HG03196 (cell line): ENCODE results near the gene ARFIP1.
"Not testable (repeated sequence)": the region's sequence is repeated elsewhere in the genome, so short reads cannot be mapped to it uniquely, and the experiment has no call there.

Experiments
- ATAC-seq: cut with Tn5 transposase; IDR thresholded peaks from one replicate; pipeline ENCODE4 v1.9.1; 2021; ENCODE audit not compliant: unreplicated experiment

Gene ARFIP1

DNA sequence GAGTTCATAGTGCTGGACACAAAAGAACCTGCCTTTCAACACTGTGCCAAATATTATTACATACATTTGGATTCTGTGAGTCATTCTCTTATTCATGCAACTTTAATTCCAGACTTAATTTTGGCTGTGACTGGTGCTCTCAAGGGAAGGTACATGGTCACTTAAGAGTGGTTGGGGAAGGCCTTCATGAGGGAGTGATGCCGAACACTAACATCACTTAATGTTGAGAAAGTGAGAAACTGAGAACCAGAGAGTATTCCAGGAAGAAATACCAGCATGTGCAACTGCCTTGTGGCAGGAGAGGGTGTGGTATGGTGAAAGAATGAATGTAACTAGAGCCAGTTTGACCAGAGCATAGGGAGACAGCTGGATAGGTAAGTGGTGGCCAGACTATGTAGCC, 114.9 kb downstream of the ARFIP1 start:
- ATAC-seq, result no peak

DNA sequence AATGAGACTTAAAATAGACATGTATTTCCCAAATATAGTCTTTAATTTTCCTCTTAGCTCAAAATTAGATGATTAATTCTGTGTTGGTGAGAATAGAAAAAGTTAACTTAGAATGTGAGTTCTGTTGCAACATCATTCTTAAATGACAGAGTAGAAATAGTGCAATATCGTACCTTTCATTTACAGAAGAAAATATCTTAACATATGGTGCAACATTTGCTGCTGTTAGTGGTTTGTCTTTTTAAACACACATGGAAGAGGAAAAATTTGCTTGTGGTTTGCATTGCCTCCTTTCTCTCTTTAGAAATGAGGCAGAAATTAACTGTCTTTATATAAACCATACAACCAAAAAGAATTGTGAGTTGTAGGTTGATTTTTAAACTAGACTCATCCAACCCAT, 117.1 kb downstream of the ARFIP1 start:
- no peak for ATAC-seq

GRCh38 chr4:152898133-152898532, 118.4 kb downstream of the ARFIP1 start:
- not testable (repeated sequence) for ATAC-seq

- ATAC-seq, result no peak
These were observed 118.9 kb downstream of the ARFIP1 start for GRCh38 chr4:152898606-152899005.

- no peak for ATAC-seq
These were observed 120.6 kb downstream of the ARFIP1 start for GRCh38 chr4:152900395-152900794.

DNA sequence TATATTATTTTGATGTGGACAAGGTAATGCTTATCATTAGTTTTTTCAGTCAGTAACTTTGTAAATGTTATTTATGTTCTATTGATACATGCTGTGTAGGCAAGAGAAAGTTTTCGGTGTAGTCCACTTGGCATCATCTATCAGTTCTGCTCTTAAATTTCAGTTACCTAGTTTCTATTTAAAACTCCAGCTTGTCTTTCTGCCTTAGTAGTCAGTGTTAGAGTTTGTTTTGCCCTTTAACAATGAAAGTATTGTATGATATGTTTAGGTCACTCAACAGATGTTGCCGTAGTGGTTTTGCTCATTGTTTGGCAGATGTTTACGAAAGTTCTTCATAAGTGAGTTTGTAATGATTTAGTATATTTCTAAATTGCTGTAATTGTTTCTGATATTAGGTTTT, 121.5 kb downstream of the ARFIP1 start:
- no peak for ATAC-seq

- ATAC-seq, result no peak
These were observed 123.9 kb downstream of the ARFIP1 start for GRCh38 chr4:152903658-152904057.

DNA sequence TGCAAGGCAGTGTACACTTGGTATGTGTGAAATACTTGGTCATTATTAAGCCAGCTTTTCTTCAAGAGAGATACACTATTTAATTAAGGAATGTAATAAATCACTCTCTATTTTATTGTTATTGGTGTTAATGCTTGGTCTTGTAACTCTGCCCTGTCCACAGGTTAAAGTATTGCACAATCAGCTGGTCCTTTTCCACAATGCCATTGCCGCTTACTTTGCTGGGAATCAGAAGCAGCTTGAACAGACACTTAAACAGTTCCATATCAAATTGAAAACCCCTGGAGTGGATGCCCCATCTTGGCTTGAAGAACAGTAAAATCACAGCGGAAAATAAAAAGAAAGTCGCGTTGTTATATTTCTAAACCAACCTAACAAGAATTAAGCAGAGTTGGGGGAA, 130.1 kb downstream of the ARFIP1 start:
- ATAC-seq, result no peak

- ATAC-seq, result no peak
These were observed 130.8 kb downstream of the ARFIP1 start for GRCh38 chr4:152910521-152910920.

DNA sequence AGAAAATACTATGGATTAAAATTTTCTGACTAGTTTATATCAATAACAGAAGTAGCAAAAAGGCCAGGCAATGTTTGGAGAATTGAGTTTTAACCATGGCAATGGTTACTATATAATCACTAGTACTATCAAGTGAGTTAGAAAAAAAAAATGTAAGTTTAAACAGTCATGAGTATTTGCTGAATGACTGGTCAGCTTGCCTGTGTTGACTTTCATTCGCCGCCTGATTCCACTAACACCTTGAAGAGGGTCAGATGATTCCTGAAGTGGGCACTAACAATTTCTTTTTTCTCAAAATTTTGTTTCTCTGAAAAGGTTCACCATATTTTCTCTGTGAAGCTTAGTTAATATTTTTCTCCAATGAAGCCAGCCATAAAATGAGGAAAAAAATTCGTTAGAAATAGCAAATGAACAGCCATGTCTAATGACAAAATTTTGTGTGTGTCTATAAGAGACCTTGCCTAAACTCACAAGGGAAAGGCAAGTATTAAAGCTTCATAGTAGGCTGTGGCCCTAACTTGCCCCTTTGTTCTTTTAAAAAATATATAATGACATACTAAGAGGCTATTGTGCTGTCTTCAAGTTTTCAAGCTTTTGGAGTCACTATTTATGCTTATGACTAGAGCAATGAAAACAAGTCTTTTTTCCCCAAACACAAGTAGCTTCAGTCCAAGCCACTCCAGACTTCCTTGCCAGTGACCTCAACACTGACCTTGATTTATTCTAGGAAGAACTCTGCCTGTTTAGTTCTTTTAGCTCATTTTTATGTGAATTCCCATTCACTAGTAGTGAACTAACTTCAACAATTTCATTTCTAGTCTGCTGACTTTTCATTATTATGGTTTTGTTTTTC, 138.0 kb downstream of the ARFIP1 start:
- ATAC-seq, result no peak

DNA sequence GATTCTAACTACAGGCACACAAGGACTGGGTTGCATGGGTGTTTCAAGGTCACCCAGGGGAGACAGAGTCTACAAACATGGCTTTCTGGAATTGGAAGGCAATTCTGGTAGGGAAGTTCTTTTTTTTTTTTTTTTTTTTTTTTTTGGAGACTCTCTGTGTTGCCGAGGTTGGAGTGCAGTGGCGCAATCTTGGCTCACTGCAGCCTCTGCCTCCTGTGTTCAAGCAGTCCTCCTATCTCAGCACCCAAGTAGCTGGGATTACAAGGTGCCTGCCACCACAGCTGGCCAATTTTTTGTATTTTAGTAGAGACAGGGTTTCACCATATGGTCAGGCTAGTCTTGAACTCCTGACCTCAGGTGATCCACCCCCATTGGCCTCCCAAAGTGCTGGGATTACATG, 140.1 kb downstream of the ARFIP1 start:
- ATAC-seq, result no peak

DNA sequence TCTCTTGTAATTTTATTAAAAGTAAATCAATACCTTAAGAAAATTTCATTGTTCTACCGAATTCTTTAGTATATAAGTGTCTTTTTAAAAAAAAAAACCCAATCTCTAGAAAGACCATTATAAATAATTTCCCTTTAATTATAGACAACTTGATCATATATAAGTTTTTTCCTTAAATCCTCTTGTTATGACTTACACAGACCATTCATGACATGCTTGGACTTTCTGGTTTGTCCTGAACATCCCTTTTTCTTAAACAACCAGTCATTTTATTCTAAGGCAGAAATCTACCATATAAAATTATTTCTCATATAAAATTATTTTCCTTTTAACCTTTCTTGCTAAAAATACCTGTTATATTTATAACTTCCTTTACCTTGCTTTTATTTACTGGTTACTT, 141.0 kb downstream of the ARFIP1 start:
- ATAC-seq, result no peak

GRCh38 chr4:152921284-152921683, 141.5 kb downstream of the ARFIP1 start:
- no peak for ATAC-seq

DNA sequence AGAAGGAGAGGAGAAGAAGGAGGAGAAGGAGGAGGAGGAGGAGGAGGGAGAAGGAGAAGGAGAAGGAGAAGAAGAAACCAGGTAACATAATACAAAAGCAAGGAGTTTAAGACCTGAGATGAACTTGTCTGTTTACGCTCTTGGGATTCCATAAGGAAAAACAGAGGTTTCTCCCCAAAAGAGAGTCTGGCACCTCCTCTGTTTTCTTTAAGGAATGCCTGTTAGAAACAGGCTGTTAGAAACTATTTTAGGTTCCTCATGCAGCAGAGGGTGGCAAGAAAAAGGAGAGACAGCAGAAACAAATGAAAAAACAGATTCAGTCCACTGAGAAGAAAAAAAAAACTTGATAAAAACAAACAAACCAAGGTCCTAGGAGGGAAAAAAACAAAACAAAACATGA, 146.1 kb downstream of the ARFIP1 start:
- ATAC-seq, result no peak

DNA sequence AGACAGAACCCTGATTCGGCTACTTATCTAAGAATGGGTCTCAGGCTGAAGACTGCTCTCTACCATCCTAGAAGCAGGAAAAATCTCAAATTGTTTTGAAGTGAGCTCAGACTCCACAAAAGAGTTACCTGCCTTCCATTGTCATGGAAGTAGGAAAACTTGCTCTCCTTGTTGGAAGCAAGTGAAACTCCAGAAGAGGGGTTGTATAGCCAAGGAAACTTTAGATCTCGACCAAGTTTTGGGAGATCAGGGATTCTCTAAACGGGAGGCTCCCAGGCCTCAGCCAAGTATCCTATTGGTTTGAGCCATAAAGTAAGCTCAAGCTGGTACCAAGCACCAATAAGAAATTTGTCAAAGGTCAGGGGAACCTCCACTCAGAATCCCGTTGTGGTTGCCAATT, 147.2 kb downstream of the ARFIP1 start:
- ATAC-seq, result no peak

DNA sequence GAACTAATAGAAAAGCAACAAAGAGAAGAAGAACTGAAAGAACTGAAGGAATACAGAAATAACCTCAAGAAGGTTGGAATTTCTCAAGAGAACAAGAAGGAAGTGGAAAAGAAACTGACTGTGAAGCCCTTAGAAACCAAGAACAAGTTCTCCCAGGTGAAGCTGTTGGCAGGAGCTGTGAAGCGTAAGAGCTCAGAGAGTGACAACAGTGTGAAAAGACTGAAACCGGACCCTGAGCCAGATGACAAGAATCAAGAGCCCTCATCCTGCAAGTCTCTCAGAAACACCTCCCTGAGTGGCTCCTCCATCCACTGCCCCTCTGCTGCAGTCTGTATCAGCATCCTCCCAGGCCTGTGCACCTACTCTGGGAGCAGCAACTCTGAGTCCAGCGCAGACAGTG, 148.0 kb downstream of the ARFIP1 start:
- ATAC-seq, result no peak

DNA sequence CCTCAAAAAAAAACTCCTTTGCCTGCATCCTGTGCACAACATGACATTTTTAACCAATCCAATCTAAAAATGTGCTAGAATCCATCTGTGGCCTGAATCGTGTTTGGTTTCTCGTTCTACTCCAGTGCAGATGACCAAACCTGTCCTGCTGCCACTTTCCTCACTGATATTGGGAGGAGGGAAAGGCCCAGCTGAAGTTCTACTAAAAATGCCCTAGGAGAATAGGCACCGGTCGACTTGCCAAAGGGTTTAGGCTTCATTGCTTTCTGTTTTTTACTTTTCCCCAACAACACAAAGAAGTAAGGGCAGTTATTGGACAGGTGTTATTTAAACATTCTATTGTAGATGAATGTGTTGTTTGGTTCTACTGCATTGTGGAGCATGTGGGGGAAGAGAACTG, 148.5 kb downstream of the ARFIP1 start:
- ATAC-seq, result no peak

DNA sequence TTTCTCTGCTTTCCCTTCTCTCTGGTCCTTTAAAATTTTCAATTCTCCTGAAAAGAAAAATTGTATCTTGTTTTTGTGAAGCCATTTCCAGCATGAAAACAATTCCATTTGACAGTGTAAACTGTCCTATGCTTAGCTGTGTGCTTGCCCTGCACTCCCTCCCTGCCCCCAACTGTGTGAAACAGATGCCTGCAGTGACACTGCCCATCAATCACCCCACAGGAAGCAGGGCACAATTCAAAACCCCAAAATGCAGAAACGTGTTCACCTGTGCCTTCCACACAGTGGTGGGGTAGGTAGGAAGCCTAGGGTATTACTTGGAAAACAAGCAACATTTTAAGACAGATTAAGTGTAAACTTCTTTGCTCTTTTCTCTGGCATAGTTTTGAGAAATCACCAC, 150.1 kb downstream of the ARFIP1 start:
- no peak for ATAC-seq

- ATAC-seq, result no peak
These were observed 155.4 kb downstream of the ARFIP1 start for GRCh38 chr4:152935143-152935542.

DNA sequence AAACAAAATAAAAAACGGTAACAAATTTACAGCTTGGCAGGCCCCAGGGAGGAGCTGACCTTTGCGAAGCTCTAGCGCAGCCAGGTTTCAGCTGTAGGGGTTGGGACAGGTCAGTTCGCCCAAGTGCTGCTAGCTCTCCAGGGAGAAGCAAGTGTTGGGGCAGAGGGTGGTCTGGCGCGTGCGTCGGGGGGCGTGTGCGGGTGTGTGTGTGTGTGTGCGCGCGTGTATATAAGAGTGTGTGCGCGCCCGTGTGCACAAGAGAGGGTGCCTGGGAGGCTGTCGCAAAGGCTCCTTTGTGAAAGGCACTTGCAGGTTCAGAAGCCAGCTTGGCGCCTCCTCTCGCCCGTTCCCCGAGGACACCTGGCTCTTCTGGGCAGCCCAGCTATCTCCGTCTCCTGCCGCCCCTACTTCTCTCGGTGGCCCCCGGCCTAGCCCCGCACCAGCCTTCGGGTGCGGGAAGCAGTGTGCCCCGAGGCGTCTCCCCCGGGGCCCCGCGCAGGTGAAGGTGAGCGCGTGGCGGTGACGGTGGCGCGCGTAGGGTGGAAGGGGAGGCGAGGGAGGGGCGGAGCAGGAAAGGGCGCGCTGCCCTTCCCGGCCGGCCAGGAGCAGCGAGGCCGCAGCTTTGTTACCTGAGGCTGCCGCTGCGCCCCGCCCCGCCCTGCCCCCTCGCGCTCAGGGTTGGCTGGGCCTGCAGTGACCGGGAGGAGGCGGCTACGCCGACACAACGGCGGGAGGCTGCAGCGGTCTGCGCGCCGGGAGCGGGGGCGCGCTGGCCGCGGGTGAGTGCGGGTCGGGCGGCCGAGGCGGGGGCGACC, 156.1 kb downstream of the ARFIP1 start, which contains the start of gene FHDC1:
FHDC1 (plus strand) TSS at position 693 of the 815 bp plus-strand sequence. CDS start 6,735 bp downstream, outside the sequence.
- ATAC-seq, result no peak

GRCh38 chr4:152936446-152937335, 156.9 kb downstream of the ARFIP1 start:
- no peak for ATAC-seq
